H1 (cell line): ENCODE measurements around the gene AP3B2. TPM values are rescaled to one million over a fixed set of nuclear protein-coding genes. Genes with fewer than 3 reads are reported as not detected.
"Not testable (repeated sequence)": the region's sequence is repeated elsewhere in the genome, so short reads cannot be mapped to it uniquely, and the experiment has no call there.

Experiments
- CTCF ChIA-PET: fragments of 300-600 bp; sonication (Branson Sonifier 250); formaldehyde crosslinking; loops from one replicate; lab custom pipeline; 2021; ENCODE audit not compliant: partially characterized antibody; lab: Charles Lee
- POLR2A ChIA-PET: fragments of 300-600 bp; sonication (Branson Sonifier 250); formaldehyde crosslinking; loops from one replicate; lab custom pipeline; 2021; ENCODE audit warnings: inconsistent platforms; ENCODE audit not compliant: partially characterized antibody; lab: Charles Lee
- DNase-seq, 2 experiments: peaks; one replicate each; pipeline versions ENCODE4 v3.0.0 to v3.0.0-alpha.2; 2010 to 2022; ENCODE audit warnings: low spot score in 2 of 2, low read depth in 1 of 2, mixed read lengths in 1 of 2
- FAIRE-seq: peaks from 2 replicates; lab custom pipeline; 2011; peaks lifted over from hg19 to GRCh38; lab: Jason Lieb, UNC
- H2AFZ ChIP-seq: 2 replicates; pipeline ENCODE4 v1.8.1; 2012; ENCODE audit warnings: low read length, inconsistent platforms
- H2AK5ac ChIP-seq: 2 replicates; pipeline ENCODE4 v1.6.1; 2013; ENCODE audit warnings: low read depth, low read length
- H2BK120ac ChIP-seq: replicated peaks from 2 replicates; pipeline ENCODE3; 2013; ENCODE audit warnings: low read depth, low read length, inconsistent platforms
- H2BK12ac ChIP-seq: 2 replicates; pipeline ENCODE4 v1.6.1; 2013; ENCODE audit warnings: low read depth, low read length
- H2BK15ac ChIP-seq: 2 replicates; pipeline ENCODE4 v1.6.1; 2013; ENCODE audit warnings: low read length
- H2BK20ac ChIP-seq: 2 replicates; pipeline ENCODE4 v1.6.1; 2013; ENCODE audit warnings: low read length
- H2BK5ac ChIP-seq: 2 replicates; pipeline ENCODE4 v1.6.1; 2013; ENCODE audit warnings: low read depth, low read length
- H3K14ac ChIP-seq: 2 replicates; pipeline ENCODE4 v1.6.1; 2013; ENCODE audit warnings: inconsistent platforms; ENCODE audit not compliant: insufficient read length
- H3K18ac ChIP-seq: 2 replicates; pipeline ENCODE4 v1.6.1; 2013; ENCODE audit warnings: low read length; ENCODE audit errors: extremely low read depth
- H3K23ac ChIP-seq: 2 replicates; pipeline ENCODE4 v1.6.1; 2013; ENCODE audit warnings: inconsistent platforms; ENCODE audit not compliant: insufficient read length
- H3K23me2 ChIP-seq: 2 replicates; pipeline ENCODE4 v1.6.1; 2013; ENCODE audit warnings: low read depth, low read length
- H3K27ac ChIP-seq: 2 replicates; pipeline ENCODE4 v1.6.1; 2011; ENCODE audit warnings: low read depth, low read length, inconsistent platforms
- H3K27me3 ChIP-seq, 4 experiments: replicated peaks in 1 of 4; 1 replicate in 1 of 4; 2 replicates in 3 of 4; pipeline versions ENCODE4 v1.6.1 to v1.8.1; 2011 to 2013; ENCODE audit warnings: low read length in 3 of 4, mild to moderate bottlenecking in 3 of 4, inconsistent platforms in 2 of 4, mixed read lengths in 2 of 4, moderate library complexity in 1 of 4; ENCODE audit not compliant: control insufficient read depth in 3 of 4, insufficient read depth in 3 of 4; ENCODE audit errors: extremely low read depth in 1 of 4
- H3K36me3 ChIP-seq, 4 experiments: 2 replicates each; pipeline versions ENCODE4 v1.6.1 to v1.8.1; 2011 to 2013; ENCODE audit warnings: mild to moderate bottlenecking in 4 of 4, low read length in 3 of 4, moderate library complexity in 2 of 4, control low read depth in 1 of 4, inconsistent platforms in 1 of 4; ENCODE audit not compliant: insufficient read depth in 4 of 4, control insufficient read depth in 2 of 4
- H3K4ac ChIP-seq: replicated peaks from 2 replicates; pipeline ENCODE3; 2013; ENCODE audit warnings: low read length, low read depth, mixed read lengths, inconsistent platforms; ENCODE audit not compliant: insufficient read length
- H3K4me1 ChIP-seq, 4 experiments: replicated peaks in 1 of 4; 1 replicate in 1 of 4; 2 replicates in 3 of 4; pipeline versions ENCODE4 v1.6.1 to v1.8.1; 2011 to 2013; ENCODE audit warnings: low read length in 3 of 4, inconsistent platforms in 2 of 4, mixed read lengths in 1 of 4; ENCODE audit not compliant: insufficient read depth in 4 of 4, control insufficient read depth in 3 of 4
- H3K4me2 ChIP-seq, 2 experiments: 2 replicates each; pipeline versions ENCODE4 v1.6.1 to v1.8.1; 2011 to 2013; ENCODE audit warnings: low read depth in 2 of 2, low read length in 2 of 2, control low read depth in 1 of 2, inconsistent platforms in 1 of 2, mild to moderate bottlenecking in 1 of 2; ENCODE audit not compliant: insufficient read depth in 1 of 2
- H3K4me3 ChIP-seq, 4 experiments: fragments of 200-600, 300-600 bp in 1 of 4; sonication (generic), shearing (Covaris generic), sonication (Bioruptor Twin) in 1 of 4; 2 replicates each; pipeline versions ENCODE4 v1.5.1 to v1.8.1; 2011 to 2016; ENCODE audit warnings: low read length in 4 of 4, low read depth in 3 of 4, control low read depth in 2 of 4, inconsistent platforms in 2 of 4, mild to moderate bottlenecking in 2 of 4, mixed read lengths in 1 of 4, moderate library complexity in 1 of 4; ENCODE audit not compliant: insufficient read depth in 2 of 4; ENCODE audit errors: extremely low read depth in 1 of 4
- H3K56ac ChIP-seq: replicated peaks from 2 replicates; pipeline ENCODE3; 2013; ENCODE audit warnings: low read depth, mild to moderate bottlenecking, mixed read lengths, low read length, inconsistent platforms; ENCODE audit not compliant: insufficient read length
- H3K79me1 ChIP-seq: 2 replicates; pipeline ENCODE4 v1.6.1; 2013; ENCODE audit warnings: low read depth, low read length, control low read depth
- H3K79me2 ChIP-seq, 2 experiments: 2 replicates each; pipeline versions ENCODE4 v1.6.1 to v1.8.1; 2012 to 2013; ENCODE audit warnings: low read length in 2 of 2, mild to moderate bottlenecking in 2 of 2, inconsistent platforms in 1 of 2; ENCODE audit not compliant: insufficient read depth in 2 of 2, control insufficient read depth in 1 of 2
- H3K9ac ChIP-seq, 4 experiments: replicated peaks in 1 of 4; 1 replicate in 1 of 4; 2 replicates in 3 of 4; pipeline versions ENCODE4 v1.6.1 to v1.8.1; 2011 to 2013; ENCODE audit warnings: low read depth in 3 of 4, low read length in 3 of 4, control low read depth in 2 of 4, mild to moderate bottlenecking in 2 of 4, moderate library complexity in 2 of 4, inconsistent platforms in 1 of 4; ENCODE audit errors: extremely low read depth in 1 of 4
- H3K9me3 ChIP-seq, 2 experiments: 2 replicates each; pipeline versions ENCODE4 v1.6.1 to v1.8.1; 2012 to 2013; ENCODE audit warnings: mild to moderate bottlenecking in 2 of 2, moderate library complexity in 2 of 2, control low read depth in 1 of 2, inconsistent platforms in 1 of 2, low read depth in 1 of 2, low read length in 1 of 2, mixed read lengths in 1 of 2; ENCODE audit not compliant: insufficient read depth in 2 of 2
- H4K20me1 ChIP-seq, 2 experiments: replicated peaks in 1 of 2; 2 replicates each; pipeline versions ENCODE3 to v1.8.1; 2011 to 2013; ENCODE audit warnings: inconsistent platforms in 2 of 2, low read length in 2 of 2, mild to moderate bottlenecking in 1 of 2; ENCODE audit not compliant: insufficient read depth in 2 of 2, control insufficient read depth in 1 of 2
- H4K5ac ChIP-seq: 2 replicates; pipeline ENCODE4 v1.6.1; 2013; ENCODE audit warnings: low read length, low read depth, mixed read lengths, inconsistent platforms; ENCODE audit not compliant: insufficient read length
- H4K8ac ChIP-seq: 2 replicates; pipeline ENCODE4 v1.8.0; 2013; ENCODE audit warnings: mild to moderate bottlenecking, moderate library complexity, low read length, inconsistent platforms; ENCODE audit not compliant: insufficient read depth; ENCODE audit errors: extremely low read depth
- H4K91ac ChIP-seq: replicated peaks from 2 replicates; pipeline ENCODE3; 2013; ENCODE audit warnings: low read length, mixed read lengths, inconsistent platforms; ENCODE audit not compliant: insufficient read length
- WGBS, 2 experiments: shearing (Covaris generic) in 1 of 2; methylation state at CpG; one replicate each; pipeline versions ENCODE4 v1.1.6 to v1.1.7; 2013 to 2015; ENCODE audit warnings: low lambda C conversion rate in 2 of 2, mixed read lengths in 2 of 2, inconsistent platforms in 1 of 2, low coverage in 1 of 2, missing lambda C conversion rate in 1 of 2; ENCODE audit not compliant: insufficient replicate concordance in 2 of 2, insufficient coverage in 1 of 2, insufficient read length in 1 of 2; ENCODE audit errors: extremely low coverage in 1 of 2, missing lambda C conversion rate in 1 of 2; 5-methylcytosine and 5-hydroxymethylcytosine counted together
- polyA plus RNA-seq, 7 experiments: library from polyadenylated mRNA; depleted of rRNA in 3 of 7; stranded (reverse) in 5 of 7; unstranded in 2 of 7; fragments of >200 nt in 5 of 7; fragments of 200-250 nt in 2 of 7; gene quantifications; 1 replicate in 5 of 7; 2 replicates in 1 of 7; 4 replicates in 1 of 7; pipeline versions ENCODE4 v1.2.1 to v1.2.3, GENCODE V29; 2011 to 2013; ENCODE audit warnings: missing spikeins in 2 of 7, mixed read lengths in 2 of 7
- total RNA-seq: library from RNA; stranded (reverse); fragmentation: NEBNext Ultra II Directional; extraction: Animal tissue kit (Norgen Biotek cat#: 25700); gene quantifications from 2 replicates; pipeline ENCODE4 v1.2.1, GENCODE V29; 2021

The AP3B2 gene
- total and polyA plus RNA-seq, 2 of the 8 experiments (the other 6 are each of a cell fraction or from before 2014, with no cell fraction given), result 21.8 to 25.7 TPM

- H3K4ac ChIP-seq, H4K8ac ChIP-seq, H2BK120ac ChIP-seq, H3K4me3 ChIP-seq, H3K4me2 ChIP-seq, H4K91ac ChIP-seq, H3K9me3 ChIP-seq, H3K18ac ChIP-seq, CTCF ChIA-PET, H3K14ac ChIP-seq, H3K79me2 ChIP-seq, POLR2A ChIA-PET, H3K27ac ChIP-seq, H2BK20ac ChIP-seq, FAIRE-seq, H3K27me3 ChIP-seq, H3K9ac ChIP-seq, H2BK15ac ChIP-seq, H3K56ac ChIP-seq, H2AK5ac ChIP-seq, H4K5ac ChIP-seq, DNase-seq, H4K20me1 ChIP-seq, H3K23ac ChIP-seq, H3K36me3 ChIP-seq, H2AFZ ChIP-seq, H2BK12ac ChIP-seq, H3K79me1 ChIP-seq, H2BK5ac ChIP-seq: not testable (repeated sequence)
- Histone ChIP-seq H3K23me2 (peaks cover 13% of the 10 kb centered on the region; the same call in 1 of the 2 replicates), H3K4me1 (peaks cover 0 to 13% (median 5%) of the 10 kb centered on the region in 4 experiments; a peak in 6 of 7 replicates)
- 95% methylated on average over 8 of the region's 8 CpGs; no CpG with 5 or more reads in 1 of the 2 experiments for WGBS, 2 experiments
Observed at GRCh38 chr15:82705856-82706255, 3.8 kb downstream of the AP3B2 start.
